GM21390 (cell line): Measurements from ENCODE around the gene CD9.

Source experiments
- ATAC-seq: cut with Tn5 transposase; IDR thresholded peaks from one replicate; pipeline ENCODE4 v1.9.1; 2021; ENCODE audit not compliant: unreplicated experiment

The CD9 gene

GRCh38 chr12:6216581-6216980, 16.4 kb downstream of the CD9 start:
- ATAC-seq: no peak

GRCh38 chr12:6218347-6218925, 18.2 kb downstream of the CD9 start:
- no peak for ATAC-seq

GRCh38 chr12:6219980-6220379, 19.8 kb downstream of the CD9 start:
- no peak for ATAC-seq

- no peak for ATAC-seq
Observed at GRCh38 chr12:6221146-6221545, 20.9 kb downstream of the CD9 start.

- no peak for ATAC-seq
Observed at GRCh38 chr12:6222078-6222654, 22.0 kb downstream of the CD9 start.

- no peak for ATAC-seq
Observed at GRCh38 chr12:6223545-6223944, 23.3 kb downstream of the CD9 start.

GRCh38 chr12:6224550-6224949, 24.4 kb downstream of the CD9 start:
- ATAC-seq: no peak

- ATAC-seq: no peak
Observed at GRCh38 chr12:6225630-6226001, 25.4 kb downstream of the CD9 start.

GRCh38 chr12:6226002-6226678, 25.9 kb downstream of the CD9 start:
- no peak for ATAC-seq

- ATAC-seq: no peak
Observed at GRCh38 chr12:6226679-6227051, 26.5 kb downstream of the CD9 start.

GRCh38 chr12:6228535-6229223, 28.5 kb downstream of the CD9 start:
- no peak for ATAC-seq

GRCh38 chr12:6229224-6230218, 29.3 kb downstream of the CD9 start:
- no peak for ATAC-seq

GRCh38 chr12:6230321-6231110, 30.3 kb downstream of the CD9 start:
- no peak for ATAC-seq

- no peak for ATAC-seq
Observed at GRCh38 chr12:6231359-6232268, 31.4 kb downstream of the CD9 start.

- no peak for ATAC-seq
Observed at GRCh38 chr12:6233121-6233971, 33.1 kb downstream of the CD9 start.

GRCh38 chr12:6234214-6234613, 34.0 kb downstream of the CD9 start:
- ATAC-seq: no peak

- ATAC-seq: no peak
Observed at GRCh38 chr12:6234906-6235305, 34.7 kb downstream of the CD9 start.

GRCh38 chr12:6235499-6235898, 35.3 kb downstream of the CD9 start:
- ATAC-seq: no peak
